22Rv1 (cell line): ENCODE data around the gene THOP1.

ENCODE experiments used
- ZFX ChIP-seq: fragments of 450-650 bp; IDR thresholded peaks from 2 replicates; pipeline ENCODE4 v1.6.1; 2017; ENCODE audit warnings: antibody characterized with exemption, borderline replicate concordance
- TF ChIP-seq, protein P1 (sequence below): fragments of 450-650 bp; IDR thresholded peaks from 2 replicates; pipeline ENCODE4 v1.5.1; 2017; ENCODE audit warnings: mild to moderate bottlenecking

DNA sequence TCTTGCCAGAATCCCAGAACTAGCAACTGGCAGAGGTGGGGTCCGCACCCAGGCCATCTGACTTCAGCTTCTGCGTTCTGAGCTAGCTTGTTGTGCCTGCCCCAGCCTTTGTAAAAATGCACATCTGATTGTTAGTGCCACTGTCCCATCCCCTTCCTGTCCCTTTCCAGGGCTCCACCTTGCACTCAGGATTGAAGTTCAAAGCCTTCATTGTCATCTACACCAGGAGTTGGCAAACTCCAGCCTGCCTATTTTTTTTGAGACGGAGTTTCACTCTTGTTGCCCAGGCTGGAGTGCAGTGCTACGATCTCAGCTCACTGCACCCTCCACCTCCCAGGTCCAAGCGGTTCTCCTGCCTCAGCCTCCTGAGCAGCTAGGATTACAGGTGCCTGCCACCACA lies 2.9 kb downstream of the THOP1 start:
- TF ChIP-seq, protein P1, sequence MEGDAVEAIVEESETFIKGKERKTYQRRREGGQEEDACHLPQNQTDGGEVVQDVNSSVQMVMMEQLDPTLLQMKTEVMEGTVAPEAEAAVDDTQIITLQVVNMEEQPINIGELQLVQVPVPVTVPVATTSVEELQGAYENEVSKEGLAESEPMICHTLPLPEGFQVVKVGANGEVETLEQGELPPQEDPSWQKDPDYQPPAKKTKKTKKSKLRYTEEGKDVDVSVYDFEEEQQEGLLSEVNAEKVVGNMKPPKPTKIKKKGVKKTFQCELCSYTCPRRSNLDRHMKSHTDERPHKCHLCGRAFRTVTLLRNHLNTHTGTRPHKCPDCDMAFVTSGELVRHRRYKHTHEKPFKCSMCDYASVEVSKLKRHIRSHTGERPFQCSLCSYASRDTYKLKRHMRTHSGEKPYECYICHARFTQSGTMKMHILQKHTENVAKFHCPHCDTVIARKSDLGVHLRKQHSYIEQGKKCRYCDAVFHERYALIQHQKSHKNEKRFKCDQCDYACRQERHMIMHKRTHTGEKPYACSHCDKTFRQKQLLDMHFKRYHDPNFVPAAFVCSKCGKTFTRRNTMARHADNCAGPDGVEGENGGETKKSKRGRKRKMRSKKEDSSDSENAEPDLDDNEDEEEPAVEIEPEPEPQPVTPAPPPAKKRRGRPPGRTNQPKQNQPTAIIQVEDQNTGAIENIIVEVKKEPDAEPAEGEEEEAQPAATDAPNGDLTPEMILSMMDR, result no peak
- TF ChIP-seq ZFX, result no peak
